Coronary artery (tissue), 2 donors: Measurements from ENCODE around the gene TRAF6.
A peak's percentile ranks its signal among the peaks of the same experiment; 100 is the strongest.

ENCODE experiments used
- DNase-seq: peaks from one replicate; pipeline ENCODE4 v3.0.0-alpha.2; 2017; ENCODE audit warnings: low spot score
- H3K27ac ChIP-seq, 2 donors: fragments of 200-600 bp; sonication (generic); one replicate each; pipeline ENCODE4 v1.5.1; 2016 to 2019
- H3K4me3 ChIP-seq: fragments of 200-600 bp; sonication (generic); 2 replicates; pipeline ENCODE4 v1.5.1; 2016; ENCODE audit warnings: mild to moderate bottlenecking, moderate library complexity
- CTCF ChIP-seq: fragments of 200-600 bp; sonication (generic); IDR thresholded peaks from one replicate; pipeline ENCODE4 v1.5.1; 2019; ENCODE audit warnings: antibody characterized with exemption

Gene TRAF6

GRCh38 chr11:36456156-36456555 is 53.9 kb downstream of the TRAF6 start:
- H3K4me3 ChIP-seq, result peak overlapping the region; percentile 43
- no peak for TF ChIP-seq CTCF
- no peak for DNase-seq
- H3K27ac ChIP-seq, result peak overlapping the region; percentile 94 to 95

- peak overlapping the region; percentile 94 to 95 for H3K27ac ChIP-seq
- TF ChIP-seq CTCF, result no peak
- H3K4me3 ChIP-seq, result peak overlapping the region; percentile 43
- DNase-seq, result peak; percentile 97
These were observed 54.4 kb downstream of the TRAF6 start for GRCh38 chr11:36455658-36456111.

GRCh38 chr11:36454941-36455631 is 55.0 kb downstream of the TRAF6 start:
- H3K4me3 ChIP-seq, result peak overlapping the region; percentile 27
- TF ChIP-seq CTCF, result no peak
- no peak for DNase-seq
- peak overlapping the region; percentile 94 to 95 for H3K27ac ChIP-seq

- peak overlapping the region; percentile 94 to 95 for H3K27ac ChIP-seq
- DNase-seq, result no peak
- no peak overlapping the region for H3K4me3 ChIP-seq
These were observed 55.5 kb downstream of the TRAF6 start for GRCh38 chr11:36454551-36454940.

GRCh38 chr11:36453678-36454077 is 56.4 kb downstream of the TRAF6 start:
- H3K27ac ChIP-seq, result peak overlapping the region in 1 of 2 donors; percentile 95
- DNase-seq, result no peak

More at GRCh38 chr11:36454551-36454940, 55.5 kb downstream of the TRAF6 start:
- no peak for TF ChIP-seq CTCF

GRCh38 chr11:36452961-36453360 is 57.1 kb downstream of the TRAF6 start:
- H3K27ac ChIP-seq, result peak overlapping the region; percentile 57 to 95
- TF ChIP-seq CTCF, result no peak
- DNase-seq, result no peak

More at GRCh38 chr11:36453678-36454077, 56.4 kb downstream of the TRAF6 start:
- no peak overlapping the region for H3K4me3 ChIP-seq
- TF ChIP-seq CTCF, result no peak

GRCh38 chr11:36452236-36452940 is 57.7 kb downstream of the TRAF6 start:
- no peak for DNase-seq
- no peak for TF ChIP-seq CTCF
- H3K27ac ChIP-seq, result peak overlapping the region; percentile 57 to 95
- H3K4me3 ChIP-seq, result no peak overlapping the region

More at GRCh38 chr11:36452961-36453360, 57.1 kb downstream of the TRAF6 start:
- no peak overlapping the region for H3K4me3 ChIP-seq
